ENCODE results near the gene NALCN.

The NALCN gene

GRCh38 chr13:101127741-101128353 lies 288.5 kb downstream of the NALCN start:
- peak; percentile 75 to 89 (median 83) for TF ChIP-seq CTCF (IDR thresholded peaks at IDR 0.05; ENCODE audit: unreplicated experiment in 3 of 3)
- H3K9me3 Mint-ChIP-seq: no peaks in the 10 kb centered on the region
- H3K4me3 Mint-ChIP-seq: no peak overlapping the region

GRCh38 chr13:101123028-101123427 lies 293.3 kb downstream of the NALCN start:
- no peaks in the 10 kb centered on the region for H3K9me3 Mint-ChIP-seq
- no peaks in the 10 kb centered on the region for H3K27me3 Mint-ChIP-seq (ENCODE audit: low read depth)
- no peak for TF ChIP-seq CTCF (IDR thresholded peaks at IDR 0.05; ENCODE audit: unreplicated experiment in 3 of 3)
- no peak overlapping the region for H3K27ac Mint-ChIP-seq
- peaks cover 19% of the 10 kb centered on the region for H3K4me1 Mint-ChIP-seq
- no peak overlapping the region for H3K4me3 Mint-ChIP-seq
- no peaks in the 10 kb centered on the region for H3K36me3 Mint-ChIP-seq (ENCODE audit: low read depth)

More at GRCh38 chr13:101127741-101128353, 288.5 kb downstream of the NALCN start:
- Mint-ChIP-seq H3K4me1 (no peaks in the 10 kb centered on the region), H3K27me3 (ENCODE audit: low read depth) (peaks cover 7% of the 10 kb centered on the region), H3K27ac (no peak overlapping the region), H3K36me3 (ENCODE audit: low read depth) (no peaks in the 10 kb centered on the region)

GRCh38 chr13:101121608-101122007 lies 294.7 kb downstream of the NALCN start:
- TF ChIP-seq CTCF (IDR thresholded peaks at IDR 0.05; ENCODE audit: unreplicated experiment in 3 of 3): no peak
- no peak overlapping the region for H3K4me3 Mint-ChIP-seq
- no peaks in the 10 kb centered on the region for H3K36me3 Mint-ChIP-seq (ENCODE audit: low read depth)
- H3K4me1 Mint-ChIP-seq: peaks cover 19% of the 10 kb centered on the region
- no peaks in the 10 kb centered on the region for H3K27me3 Mint-ChIP-seq (ENCODE audit: low read depth)
- H3K9me3 Mint-ChIP-seq: no peaks in the 10 kb centered on the region
- peak overlapping the region in 1 of 3 experiments; percentile 24 for H3K27ac Mint-ChIP-seq

- Mint-ChIP-seq H3K27me3 (ENCODE audit: low read depth) (no peaks in the 10 kb centered on the region), H3K27ac (peak overlapping the region in 2 of 3 experiments; percentile 27 to 61), H3K4me1 (peaks cover 19% of the 10 kb centered on the region), H3K9me3 (no peaks in the 10 kb centered on the region), H3K4me3 (no peak overlapping the region), H3K36me3 (ENCODE audit: low read depth) (no peaks in the 10 kb centered on the region)
- TF ChIP-seq CTCF (IDR thresholded peaks at IDR 0.05; ENCODE audit: unreplicated experiment in 3 of 3): no peak
Measured at GRCh38 chr13:101120007-101120406, 296.3 kb downstream of the NALCN start.

- H3K9me3 Mint-ChIP-seq: no peaks in the 10 kb centered on the region
- no peaks in the 10 kb centered on the region for H3K36me3 Mint-ChIP-seq (ENCODE audit: low read depth)
- TF ChIP-seq CTCF (IDR thresholded peaks at IDR 0.05; ENCODE audit: unreplicated experiment in 3 of 3): no peak
- H3K4me1 Mint-ChIP-seq: peaks cover 19% of the 10 kb centered on the region
- H3K27ac Mint-ChIP-seq: no peak overlapping the region
- no peak overlapping the region for H3K4me3 Mint-ChIP-seq
- H3K27me3 Mint-ChIP-seq (ENCODE audit: low read depth): no peaks in the 10 kb centered on the region
Measured at GRCh38 chr13:101116826-101117225, 299.5 kb downstream of the NALCN start.

GRCh38 chr13:101116341-101116740 lies 300.0 kb downstream of the NALCN start:
- Mint-ChIP-seq H3K27me3 (ENCODE audit: low read depth) (no peaks in the 10 kb centered on the region), H3K4me1 (peaks cover 15% of the 10 kb centered on the region), H3K9me3 (no peaks in the 10 kb centered on the region), H3K27ac (peak overlapping the region in 1 of 3 experiments; percentile 50), H3K36me3 (ENCODE audit: low read depth) (no peaks in the 10 kb centered on the region), H3K4me3 (no peak overlapping the region)
- TF ChIP-seq CTCF (IDR thresholded peaks at IDR 0.05; ENCODE audit: unreplicated experiment in 3 of 3): no peak
